Measurements from ENCODE around the gene CLCN1.

CLCN1 gene

DNA sequence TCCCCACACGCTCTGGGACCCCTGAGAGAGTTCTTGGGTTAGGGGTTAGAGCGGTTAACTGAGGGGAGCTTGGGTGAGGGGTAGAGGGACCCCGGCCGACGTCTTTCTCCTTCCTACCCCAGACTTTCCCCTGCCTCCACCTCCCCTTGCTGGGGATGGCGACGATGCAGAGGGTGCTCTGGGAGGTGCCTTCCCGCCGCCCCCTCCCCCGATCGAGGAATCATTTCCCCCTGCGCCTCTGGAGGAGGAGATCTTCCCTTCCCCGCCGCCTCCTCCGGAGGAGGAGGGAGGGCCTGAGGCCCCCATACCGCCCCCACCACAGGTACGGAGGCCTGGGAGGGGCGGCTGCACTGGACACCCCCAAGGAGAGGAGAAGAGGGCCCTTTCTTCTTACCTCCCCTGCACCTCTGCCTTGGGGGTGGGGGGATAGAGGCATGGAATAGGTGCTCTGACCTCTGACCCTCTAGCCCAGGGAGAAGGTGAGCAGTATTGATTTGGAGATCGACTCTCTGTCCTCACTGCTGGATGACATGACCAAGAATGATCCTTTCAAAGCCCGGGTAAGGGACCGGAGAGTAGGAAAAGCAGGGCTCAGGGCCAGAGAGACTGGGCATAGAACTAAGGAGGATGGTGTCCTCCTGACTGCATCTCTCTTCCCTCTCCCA is 66.3 kb downstream of the CLCN1 start:
- peaks cover 76% of the 10 kb centered on the region for H3K4me1 ChIP-seq (ENCODE audit: insufficient read depth, low read length)

DNA sequence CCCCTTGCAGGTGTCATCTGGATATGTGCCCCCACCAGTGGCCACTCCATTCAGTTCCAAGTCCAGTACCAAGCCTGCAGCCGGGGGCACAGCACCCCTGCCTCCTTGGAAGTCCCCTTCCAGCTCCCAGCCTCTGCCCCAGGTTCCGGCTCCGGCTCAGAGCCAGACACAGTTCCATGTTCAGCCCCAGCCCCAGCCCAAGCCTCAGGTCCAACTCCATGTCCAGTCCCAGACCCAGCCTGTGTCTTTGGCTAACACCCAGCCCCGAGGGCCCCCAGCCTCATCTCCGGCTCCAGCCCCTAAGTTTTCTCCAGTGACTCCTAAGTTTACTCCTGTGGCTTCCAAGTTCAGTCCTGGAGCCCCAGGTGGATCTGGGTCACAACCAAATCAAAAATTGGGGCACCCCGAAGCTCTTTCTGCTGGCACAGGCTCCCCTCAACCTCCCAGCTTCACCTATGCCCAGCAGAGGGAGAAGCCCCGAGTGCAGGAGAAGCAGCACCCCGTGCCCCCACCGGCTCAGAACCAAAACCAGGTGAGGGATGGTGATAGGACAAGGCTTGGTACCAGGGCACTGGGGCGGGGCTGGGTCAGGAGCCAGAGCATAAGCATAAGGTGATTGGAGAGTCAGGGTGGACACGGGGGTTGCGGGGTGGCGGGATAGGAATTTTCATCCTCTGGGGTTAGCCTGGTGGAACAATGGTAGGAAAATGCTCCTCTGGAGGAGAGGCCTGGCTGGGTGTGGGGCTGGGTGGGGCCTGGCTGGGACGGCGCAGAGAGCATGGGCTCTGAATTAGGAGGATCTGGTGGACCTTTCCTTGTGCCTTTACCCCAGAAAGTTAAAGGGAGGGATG is 67.1 kb downstream of the CLCN1 start:
- Histone ChIP-seq H3K9ac (ENCODE audit: low read length) (peak overlapping the region; percentile 94), H3K27me3 (ENCODE audit: control insufficient read depth in 1 of 2, insufficient read depth in 2 of 2, low read length in 2 of 2) (no peaks in the 10 kb centered on the region), H3K4me3 (ENCODE audit: low read depth in 1 of 2, low read length in 2 of 2) (peak overlapping the region; percentile 91 to 94), H3K4me1 (ENCODE audit: insufficient read depth, low read length) (peaks cover 78% of the 10 kb centered on the region), H3K36me3 (ENCODE audit: insufficient read depth, low read length) (peaks cover 27% of the 10 kb centered on the region), H3K27ac (ENCODE audit: low read depth, low read length) (peak overlapping the region; percentile 98), H3K9me3 (ENCODE audit: low read length) (no peaks in the 10 kb centered on the region)

More for the DNA sequence above, 66.3 kb downstream of the CLCN1 start:
- H3K36me3 ChIP-seq (ENCODE audit: insufficient read depth, low read length) = peaks cover 20% of the 10 kb centered on the region
- peak overlapping the region; percentile 94 for H3K9ac ChIP-seq (ENCODE audit: low read length)
- H3K9me3 ChIP-seq (ENCODE audit: low read length) = no peaks in the 10 kb centered on the region
- no peaks in the 10 kb centered on the region for H3K27me3 ChIP-seq (ENCODE audit: control insufficient read depth in 1 of 2, insufficient read depth in 2 of 2, low read length in 2 of 2)
- peak overlapping the region; percentile 91 to 94 for H3K4me3 ChIP-seq (ENCODE audit: low read depth in 1 of 2, low read length in 2 of 2)
- peak overlapping the region; percentile 98 for H3K27ac ChIP-seq (ENCODE audit: low read depth, low read length)

- Histone ChIP-seq H3K9me3 (ENCODE audit: low read length) (no peaks in the 10 kb centered on the region), H3K9ac (ENCODE audit: low read length) (peak overlapping the region; percentile 94), H3K4me3 (ENCODE audit: low read depth in 1 of 2, low read length in 2 of 2) (peak overlapping the region; percentile 11 to 91), H3K36me3 (ENCODE audit: insufficient read depth, low read length) (peaks cover 33% of the 10 kb centered on the region), H3K27me3 (ENCODE audit: control insufficient read depth in 1 of 2, insufficient read depth in 2 of 2, low read length in 2 of 2) (no peaks in the 10 kb centered on the region), H3K4me1 (ENCODE audit: insufficient read depth, low read length) (peaks cover 77% of the 10 kb centered on the region), H3K27ac (ENCODE audit: low read depth, low read length) (peak overlapping the region; percentile 98)
These were observed 67.7 kb downstream of the CLCN1 start for GRCh38 chr7:143383642-143383957.

- Histone ChIP-seq H3K4me1 (ENCODE audit: insufficient read depth, low read length) (peaks cover 77% of the 10 kb centered on the region), H3K9ac (ENCODE audit: low read length) (peak overlapping the region; percentile 94), H3K36me3 (ENCODE audit: insufficient read depth, low read length) (peaks cover 39% of the 10 kb centered on the region), H3K27ac (ENCODE audit: low read depth, low read length) (peak overlapping the region; percentile 98), H3K9me3 (ENCODE audit: low read length) (no peaks in the 10 kb centered on the region), H3K4me3 (ENCODE audit: low read depth in 1 of 2, low read length in 2 of 2) (peak overlapping the region; percentile 11 to 91), H3K27me3 (ENCODE audit: control insufficient read depth in 1 of 2, insufficient read depth in 2 of 2, low read length in 2 of 2) (no peaks in the 10 kb centered on the region)
These were observed 68.2 kb downstream of the CLCN1 start for GRCh38 chr7:143384148-143384547.

- H3K27ac ChIP-seq (ENCODE audit: low read depth, low read length) = peak overlapping the region; percentile 98
- H3K27me3 ChIP-seq (ENCODE audit: control insufficient read depth in 1 of 2, insufficient read depth in 2 of 2, low read length in 2 of 2) = no peaks in the 10 kb centered on the region
- peak overlapping the region; percentile 94 for H3K9ac ChIP-seq (ENCODE audit: low read length)
- peaks cover 47% of the 10 kb centered on the region for H3K36me3 ChIP-seq (ENCODE audit: insufficient read depth, low read length)
- H3K4me1 ChIP-seq (ENCODE audit: insufficient read depth, low read length) = peaks cover 77% of the 10 kb centered on the region
- no peaks in the 10 kb centered on the region for H3K9me3 ChIP-seq (ENCODE audit: low read length)
- H3K4me3 ChIP-seq (ENCODE audit: low read depth in 1 of 2, low read length in 2 of 2) = peak overlapping the region; percentile 41 to 91
These were observed 69.0 kb downstream of the CLCN1 start for GRCh38 chr7:143384661-143385631.

DNA sequence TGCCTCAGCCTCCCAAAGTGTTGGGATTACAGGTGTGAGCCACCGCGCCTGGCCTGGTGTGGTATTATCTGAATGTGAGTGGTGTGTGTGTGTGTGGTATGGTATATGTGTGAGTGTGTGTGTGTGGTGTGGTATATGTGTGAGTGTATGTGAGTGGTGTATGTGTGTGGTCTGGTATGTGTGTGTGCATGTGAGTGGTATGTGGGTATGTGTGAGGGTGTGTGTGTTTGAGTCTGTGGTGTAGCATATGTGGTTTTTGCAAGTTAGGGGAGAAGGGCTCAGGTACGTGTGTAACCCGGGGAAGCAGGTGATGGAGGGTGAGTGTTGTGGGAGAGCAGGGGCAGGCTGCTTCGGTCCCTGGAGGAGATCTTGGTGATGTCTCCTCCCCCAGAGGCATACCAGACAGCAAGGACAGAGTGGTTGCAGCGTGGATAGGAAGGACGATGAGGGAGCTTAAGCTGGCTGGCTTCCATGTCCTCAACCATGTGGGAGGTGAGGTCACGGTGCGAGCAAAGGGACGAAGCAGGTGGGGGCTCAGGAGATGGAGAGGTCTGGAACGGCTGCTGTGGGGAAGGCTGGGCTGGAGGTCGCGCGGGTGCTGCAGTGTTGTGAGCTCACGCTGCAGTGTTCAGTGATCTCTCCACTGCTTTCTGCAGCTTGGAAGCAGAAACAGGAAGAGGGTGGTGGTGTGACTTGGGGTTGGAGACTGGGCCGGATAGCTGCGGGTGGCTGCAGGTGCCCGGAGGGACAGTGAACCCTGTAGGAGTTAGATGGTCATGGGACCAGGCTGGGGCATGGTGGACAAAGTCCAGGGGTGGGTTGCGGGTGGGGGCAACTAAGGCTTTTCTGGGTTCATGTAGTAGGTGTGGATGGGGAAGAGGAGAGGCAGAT is 70.2 kb downstream of the CLCN1 start:
- Histone ChIP-seq H3K27ac (ENCODE audit: low read depth, low read length) (peak overlapping the region; percentile 8), H3K9ac (ENCODE audit: low read length) (no peak overlapping the region), H3K4me1 (ENCODE audit: insufficient read depth, low read length) (peaks cover 87% of the 10 kb centered on the region), H3K27me3 (ENCODE audit: control insufficient read depth in 1 of 2, insufficient read depth in 2 of 2, low read length in 2 of 2) (no peaks in the 10 kb centered on the region), H3K4me3 (ENCODE audit: low read depth in 1 of 2, low read length in 2 of 2) (peak overlapping the region in 1 of 2 donors; percentile 37), H3K36me3 (ENCODE audit: insufficient read depth, low read length) (peaks cover 56% of the 10 kb centered on the region), H3K9me3 (ENCODE audit: low read length) (no peaks in the 10 kb centered on the region)

DNA sequence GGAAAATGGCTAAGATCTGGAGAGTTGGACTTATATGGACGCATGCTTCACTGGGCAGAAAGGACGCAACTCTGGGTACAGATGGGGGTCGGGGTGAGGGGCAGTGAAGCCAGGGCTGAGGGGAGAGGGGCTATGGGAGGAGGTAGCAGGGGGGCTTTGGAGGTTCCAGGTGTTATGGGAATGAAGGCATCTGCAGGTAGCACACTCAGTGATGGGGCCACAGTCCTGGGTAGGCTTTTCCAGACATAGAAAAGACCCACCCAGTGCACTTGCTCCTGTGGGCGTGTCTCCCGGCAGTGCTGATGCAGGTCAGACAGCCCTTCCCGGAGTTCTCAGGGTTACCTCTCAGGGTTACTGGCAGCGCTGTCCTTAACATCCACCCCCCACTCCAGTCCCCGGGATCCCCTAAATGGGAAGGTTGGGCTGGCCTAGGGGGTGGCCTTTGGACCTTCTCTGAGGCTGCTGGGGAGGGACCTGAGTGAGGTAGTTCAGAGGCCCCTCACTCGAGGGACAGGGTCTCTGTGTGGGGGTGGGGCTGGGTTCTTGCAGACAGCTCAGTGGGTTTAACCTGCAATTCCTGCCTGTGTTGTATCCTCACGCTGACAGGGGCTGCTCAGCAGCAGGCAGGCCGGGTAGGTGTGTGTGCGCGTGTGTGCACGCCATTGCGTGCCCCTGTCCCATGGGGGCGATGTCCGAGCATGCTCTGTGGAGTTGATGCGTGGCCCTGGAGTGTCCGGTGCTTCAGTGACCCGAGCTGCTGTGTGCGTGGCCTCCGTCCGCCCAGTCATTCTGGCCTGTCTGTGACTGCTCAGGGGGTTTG is 71.5 kb downstream of the CLCN1 start:
- peak overlapping the region in 1 of 2 donors; percentile 21 for H3K4me3 ChIP-seq (ENCODE audit: low read depth in 1 of 2, low read length in 2 of 2)
- H3K36me3 ChIP-seq (ENCODE audit: insufficient read depth, low read length) = peaks cover 59% of the 10 kb centered on the region
- H3K9ac ChIP-seq (ENCODE audit: low read length) = no peak overlapping the region
- H3K9me3 ChIP-seq (ENCODE audit: low read length) = no peaks in the 10 kb centered on the region
- no peaks in the 10 kb centered on the region for H3K27me3 ChIP-seq (ENCODE audit: control insufficient read depth in 1 of 2, insufficient read depth in 2 of 2, low read length in 2 of 2)
- H3K27ac ChIP-seq (ENCODE audit: low read depth, low read length) = peak overlapping the region; percentile 41
- peaks cover 98% of the 10 kb centered on the region for H3K4me1 ChIP-seq (ENCODE audit: insufficient read depth, low read length)

GRCh38 chr7:143388051-143388450 is 72.1 kb downstream of the CLCN1 start:
- Histone ChIP-seq H3K4me1 (ENCODE audit: insufficient read depth, low read length) (peaks cover 98% of the 10 kb centered on the region), H3K4me3 (ENCODE audit: low read depth in 1 of 2, low read length in 2 of 2) (no peak overlapping the region), H3K9me3 (ENCODE audit: low read length) (no peaks in the 10 kb centered on the region), H3K27ac (ENCODE audit: low read depth, low read length) (no peak overlapping the region), H3K27me3 (ENCODE audit: control insufficient read depth in 1 of 2, insufficient read depth in 2 of 2, low read length in 2 of 2) (no peaks in the 10 kb centered on the region), H3K9ac (ENCODE audit: low read length) (no peak overlapping the region), H3K36me3 (ENCODE audit: insufficient read depth, low read length) (peaks cover 52% of the 10 kb centered on the region)

DNA sequence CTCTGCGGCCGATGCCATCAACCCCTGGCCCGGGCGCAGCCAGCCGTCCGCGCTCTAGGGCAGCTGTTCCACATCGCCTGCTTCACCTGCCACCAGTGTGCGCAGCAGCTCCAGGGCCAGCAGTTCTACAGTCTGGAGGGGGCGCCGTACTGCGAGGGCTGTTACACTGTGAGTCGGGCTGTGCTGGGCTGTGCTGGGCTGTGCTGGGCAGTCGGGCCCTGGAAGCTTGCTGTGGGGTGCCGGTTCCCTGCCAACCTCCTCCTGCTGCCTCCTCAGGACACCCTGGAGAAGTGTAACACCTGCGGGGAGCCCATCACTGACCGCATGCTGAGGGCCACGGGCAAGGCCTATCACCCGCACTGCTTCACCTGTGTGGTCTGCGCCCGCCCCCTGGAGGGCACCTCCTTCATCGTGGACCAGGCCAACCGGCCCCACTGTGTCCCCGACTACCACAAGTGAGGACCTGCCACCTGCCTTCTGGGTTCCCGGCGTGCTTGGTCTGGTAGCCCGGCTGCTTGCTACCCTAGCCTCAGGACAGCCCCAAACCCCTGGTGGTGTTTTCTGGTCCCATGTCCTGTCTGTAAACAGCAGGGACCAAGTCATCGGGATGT is 72.7 kb downstream of the CLCN1 start:
- H3K9me3 ChIP-seq (ENCODE audit: low read length) = no peaks in the 10 kb centered on the region
- H3K4me1 ChIP-seq (ENCODE audit: insufficient read depth, low read length) = peaks cover 97% of the 10 kb centered on the region
- no peak overlapping the region for H3K9ac ChIP-seq (ENCODE audit: low read length)
- peaks cover 48% of the 10 kb centered on the region for H3K36me3 ChIP-seq (ENCODE audit: insufficient read depth, low read length)
- no peak overlapping the region for H3K4me3 ChIP-seq (ENCODE audit: low read depth in 1 of 2, low read length in 2 of 2)
- no peak overlapping the region for H3K27ac ChIP-seq (ENCODE audit: low read depth, low read length)
- no peaks in the 10 kb centered on the region for H3K27me3 ChIP-seq (ENCODE audit: control insufficient read depth in 1 of 2, insufficient read depth in 2 of 2, low read length in 2 of 2)
